Small intestine (tissue), 7 donors: Measurements from ENCODE around the gene KIAA0513. TPM values are rescaled to one million over a fixed set of nuclear protein-coding genes. Genes with fewer than 3 reads are reported as not detected.

Experiments used
- DNase-seq, 2 donors: peaks; one replicate each; pipeline versions ENCODE4 v3.0.0 to v3.0.0-alpha.2; 2013
- FAIRE-seq: peaks from 2 replicates; lab custom pipeline; 2012; peaks lifted over from hg19 to GRCh38; lab: Jason Lieb, UNC
- H3K27ac ChIP-seq, 3 donors: one replicate each; pipeline ENCODE4 v1.5.1; 2013; ENCODE audit warnings: low read length in 2 of 3, mild to moderate bottlenecking in 2 of 3, control low read depth in 1 of 3, inconsistent platforms in 1 of 3, low read depth in 1 of 3, moderate library complexity in 1 of 3
- H3K27me3 ChIP-seq, 3 donors: one replicate each; pipeline ENCODE4 v1.6.1; 2013; ENCODE audit warnings: low read length in 3 of 3, inconsistent platforms in 1 of 3; ENCODE audit not compliant: control insufficient read depth in 3 of 3, insufficient read depth in 3 of 3
- H3K36me3 ChIP-seq, 3 donors: one replicate each; pipeline ENCODE4 v1.6.1; 2013; ENCODE audit warnings: low read length in 3 of 3, inconsistent platforms in 1 of 3, low read depth in 1 of 3, mild to moderate bottlenecking in 1 of 3, moderate library complexity in 1 of 3; ENCODE audit not compliant: control insufficient read depth in 3 of 3, insufficient read depth in 2 of 3
- H3K4me1 ChIP-seq, 3 donors: one replicate each; pipeline ENCODE4 v1.6.1; 2013; ENCODE audit warnings: low read length in 2 of 3, inconsistent platforms in 1 of 3, low read depth in 1 of 3, mild to moderate bottlenecking in 1 of 3, moderate library complexity in 1 of 3; ENCODE audit not compliant: control insufficient read depth in 3 of 3, insufficient read depth in 2 of 3
- H3K4me3 ChIP-seq, 3 donors: one replicate each; pipeline ENCODE4 v1.5.1; 2013; ENCODE audit warnings: low read length in 3 of 3, control low read depth in 1 of 3, inconsistent platforms in 1 of 3, low read depth in 1 of 3, mild to moderate bottlenecking in 1 of 3, moderate library complexity in 1 of 3
- H3K9me3 ChIP-seq, 2 donors: one replicate each; pipeline ENCODE4 v1.6.1; 2013; ENCODE audit warnings: low read depth in 1 of 2, low read length in 1 of 2; ENCODE audit not compliant: control insufficient read depth in 2 of 2, insufficient read depth in 1 of 2
- WGBS, 3 donors: extraction: QIAGEN DNeasy Blood & Tissue Kit; methylation state at CpG; one replicate each; pipeline ENCODE4 v1.1.7; 2013; 5-methylcytosine and 5-hydroxymethylcytosine counted together
- polyA plus RNA-seq, 4 donors: library from polyadenylated mRNA; stranded (reverse) in 3 of 4; unstranded in 1 of 4; fragments of 200-250 nt in 3 of 4; fragments of 120-200 nt in 1 of 4; gene quantifications; one replicate each; pipeline versions ENCODE4 v1.2.1 to v1.2.3, GENCODE V29; 2013
- donor health status: healthy with polysubstance abuse.
- donor health status: control.
- donor health status: control.
- donor health status: Bipolar disorder and iron deficiency.
- donor health status: healthy.

KIAA0513 gene
- polyA plus RNA-seq, 4 donors = 2.9 to 8.1 (median 5.1) TPM

DNA sequence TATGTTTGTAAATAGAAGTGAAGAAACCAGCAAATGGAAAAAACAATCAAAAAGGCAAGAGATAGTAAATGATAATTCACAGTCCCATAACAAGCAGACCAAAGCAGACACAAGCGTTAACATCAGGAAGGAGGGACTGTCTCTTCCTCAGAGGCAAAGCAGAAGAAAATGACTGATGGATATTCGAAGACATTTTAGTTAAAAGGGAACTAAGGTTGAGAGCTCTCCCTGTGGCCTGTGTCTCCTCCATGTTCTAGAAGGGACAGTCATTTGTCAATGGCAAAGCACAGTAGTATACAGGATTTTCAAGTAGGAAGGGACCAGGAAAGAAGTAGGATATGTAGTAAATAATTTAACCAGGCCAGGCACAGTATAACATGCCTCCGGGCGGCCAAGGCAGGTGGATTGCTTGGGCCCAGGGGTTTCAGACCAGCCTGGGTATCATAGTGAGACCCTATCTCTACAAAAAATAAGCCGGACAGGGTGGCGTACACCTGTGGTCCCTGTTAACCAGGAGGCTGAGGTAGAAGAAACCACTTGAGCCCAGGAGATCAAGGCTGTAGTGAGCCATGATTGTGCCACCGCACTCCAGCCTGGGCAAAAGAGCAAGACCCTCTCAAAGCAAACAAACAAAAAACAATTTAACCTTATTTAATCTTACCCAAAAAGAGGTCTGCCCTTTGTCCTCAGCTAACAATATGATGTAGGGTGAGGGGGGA, 19.9 kb upstream of the KIAA0513 start:
- FAIRE-seq = no peak
- Histone ChIP-seq H3K4me3 (no peak overlapping the region), H3K36me3 (peaks cover 0 to 18% (median under 1%) of the 10 kb centered on the region in 3 donors), H3K27ac (peak overlapping the region in 1 of 3 donors; percentile 15), H3K4me1 (peaks cover 13 to 36% (median 28%) of the 10 kb centered on the region in 3 donors), H3K9me3 (no peaks in the 10 kb centered on the region), H3K27me3 (no peaks in the 10 kb centered on the region)
- DNase-seq = no peak
- 85 to 95% (median 89%) methylated on average over 7 of the region's 7 CpGs for WGBS, 3 donors

DNA sequence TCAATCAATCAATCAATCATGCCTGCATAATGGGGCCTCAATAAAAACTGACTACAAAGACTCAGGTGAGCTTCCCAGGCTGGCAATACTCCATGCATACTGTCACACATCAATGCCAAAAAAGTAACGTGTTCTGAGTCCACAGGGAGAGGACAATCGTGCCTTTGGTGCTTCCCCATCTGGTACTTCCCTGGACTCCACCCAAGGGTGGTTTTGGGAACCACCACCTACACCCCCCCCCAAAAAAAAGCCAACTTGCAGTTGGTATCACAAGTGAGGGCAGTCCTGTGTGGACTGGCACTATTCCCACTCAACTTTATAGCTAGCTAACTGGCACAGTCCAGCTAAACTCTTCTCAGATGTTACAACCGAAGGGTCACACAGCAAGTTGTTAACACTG, 19.3 kb upstream of the KIAA0513 start:
- Histone ChIP-seq H3K27me3 (no peaks in the 10 kb centered on the region), H3K9me3 (no peaks in the 10 kb centered on the region), H3K4me3 (no peak overlapping the region), H3K27ac (peak overlapping the region in 1 of 3 donors; percentile 15), H3K36me3 (peaks cover 0 to 12% (median 0%) of the 10 kb centered on the region in 3 donors), H3K4me1 (peaks cover 10 to 30% (median 24%) of the 10 kb centered on the region in 3 donors)
- 39 to 66% (median 49%) methylated on average over 3 of the region's 3 CpGs for WGBS, 3 donors
- no peak for FAIRE-seq
- DNase-seq = no peak

DNA sequence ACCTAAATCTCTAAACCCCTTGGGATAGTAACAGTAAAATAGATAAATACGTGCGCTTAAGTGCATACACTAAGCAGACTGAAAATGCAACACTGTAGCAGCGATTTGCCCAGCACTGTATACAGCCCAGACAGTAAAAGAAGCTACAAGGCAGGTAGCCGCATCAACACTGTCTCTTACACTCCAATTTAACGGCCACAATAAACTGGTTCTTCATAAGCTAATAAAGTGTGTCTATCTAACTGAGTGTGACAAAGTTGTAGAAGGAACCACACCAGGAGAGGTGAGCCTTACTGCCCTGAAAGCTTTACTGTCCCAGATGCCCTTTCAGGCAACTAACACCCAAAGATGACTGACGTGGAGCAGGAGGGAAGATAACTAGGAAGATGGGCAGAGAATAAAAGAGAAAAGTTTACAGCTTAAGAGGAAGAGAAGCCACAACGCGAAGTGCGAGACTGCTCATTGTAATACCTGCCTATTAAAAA, 17.1 kb upstream of the KIAA0513 start:
- peaks cover 2 to 30% (median 7%) of the 10 kb centered on the region in 3 donors for H3K4me1 ChIP-seq

DNA sequence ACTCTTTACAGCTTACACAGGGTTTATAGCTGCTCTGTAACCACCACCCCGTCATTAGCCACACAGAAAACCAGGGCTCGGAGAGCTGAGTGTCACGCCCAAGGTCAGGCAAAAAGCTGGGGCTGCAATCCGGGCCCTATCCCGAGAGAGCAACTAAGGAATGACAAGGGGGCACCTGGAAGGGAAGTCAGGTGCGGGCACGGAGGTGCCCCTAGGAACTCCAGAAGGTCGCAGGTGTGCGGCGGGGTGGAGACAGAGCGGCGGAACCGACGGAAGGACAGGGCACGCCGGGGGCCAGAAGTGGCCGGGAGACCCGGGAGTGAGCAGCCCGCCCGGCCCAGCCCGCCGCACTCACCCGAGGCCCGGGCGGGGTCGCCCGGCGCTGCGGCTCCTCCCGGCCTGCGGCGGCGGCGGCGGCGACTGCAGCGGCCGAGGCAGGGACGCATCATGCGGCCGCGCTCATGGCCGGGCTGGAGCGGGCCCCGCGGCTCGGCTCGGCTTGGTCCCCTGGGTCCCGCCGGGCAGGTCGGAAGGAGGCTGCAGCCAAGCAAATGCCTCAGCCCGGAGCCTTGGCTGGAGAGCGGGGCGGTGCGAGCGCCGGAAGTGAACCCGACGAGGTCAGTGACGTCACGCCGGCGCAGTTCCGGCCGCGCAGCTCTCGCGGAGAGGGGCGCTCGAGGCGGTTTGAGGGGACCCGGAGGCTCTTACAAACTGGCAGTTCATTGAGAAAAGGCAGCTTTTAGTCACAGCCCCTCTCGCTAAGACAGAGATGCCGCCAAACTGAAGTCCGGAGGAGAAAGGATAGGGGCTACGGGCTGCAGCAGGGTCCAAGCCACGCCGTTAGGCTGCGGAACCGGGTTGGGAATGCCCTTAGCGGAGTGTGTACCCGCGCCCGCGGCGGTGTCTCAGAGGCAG, 16.4 kb upstream of the KIAA0513 start, which contains the start of gene ZDHHC7:
Gene ZDHHC7, minus strand, starts transcription at position 605 of the 915 bp plus-strand sequence. CDS start 20,917 bp downstream, outside the sequence.
- H3K36me3 ChIP-seq = peaks cover 0 to 5% (median 0%) of the 10 kb centered on the region in 3 donors
- no peaks in the 10 kb centered on the region for H3K9me3 ChIP-seq
- peak within 1 kb of the TSS; percentile 94 to 100 (median 100) for H3K27ac ChIP-seq
- peak; percentile 80 to 96 for DNase-seq
- peak within 1 kb of the TSS; percentile 94 to 96 (median 95) for H3K4me3 ChIP-seq
- 0 to 1% (median 0%) methylated on average over 67 to 86 of the region's 86 CpGs for WGBS, 3 donors
- no peak for FAIRE-seq
- H3K4me1 ChIP-seq = peaks cover 2 to 35% (median 7%) of the 10 kb centered on the region in 3 donors
- H3K27me3 ChIP-seq = no peaks in the 10 kb centered on the region

More for the DNA sequence above, 17.1 kb upstream of the KIAA0513 start:
- peak overlapping the region; percentile 94 to 96 (median 95) for H3K4me3 ChIP-seq
- DNase-seq = no peak
- 7 to 25% (median 15%) methylated on average over 9 of the region's 9 CpGs for WGBS, 3 donors
- no peaks in the 10 kb centered on the region for H3K27me3 ChIP-seq
- peaks cover 0 to 10% (median 0%) of the 10 kb centered on the region in 3 donors for H3K36me3 ChIP-seq
- H3K27ac ChIP-seq = peak overlapping the region; percentile 94 to 100 (median 100)
- FAIRE-seq = no peak
- no peaks in the 10 kb centered on the region for H3K9me3 ChIP-seq

DNA sequence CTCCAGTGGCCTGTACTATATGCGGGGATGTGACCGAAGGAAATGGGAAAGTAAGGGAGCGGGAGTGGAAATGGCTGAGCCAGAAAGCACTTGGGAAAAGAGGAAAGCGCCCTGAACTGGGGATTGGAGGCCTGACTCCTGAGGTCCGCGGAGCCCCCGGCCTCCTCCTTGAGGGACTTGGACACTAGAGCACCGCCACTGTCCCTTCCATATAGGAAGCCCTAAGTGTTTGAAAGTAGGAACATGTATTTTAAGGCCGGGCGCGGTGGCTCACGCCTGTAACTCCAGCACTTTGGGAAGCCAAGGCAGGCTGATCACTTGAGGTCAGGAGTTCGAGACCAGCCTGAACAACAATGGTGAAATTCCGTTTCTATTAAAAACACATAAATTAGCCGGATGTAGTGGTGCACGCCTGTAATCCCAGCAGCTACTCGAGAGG, 15.7 kb upstream of the KIAA0513 start:
- DNase-seq (no peak), FAIRE-seq (no peak)
- WGBS, 3 donors = 12 to 22% (median 14%) methylated on average over 17 of the region's 17 CpGs
- peak overlapping the region; percentile 94 to 96 (median 95) for H3K4me3 ChIP-seq
- H3K27ac ChIP-seq = peak overlapping the region; percentile 94 to 100 (median 100)
- H3K4me1 ChIP-seq = peaks cover 2 to 35% (median 7%) of the 10 kb centered on the region in 3 donors
- H3K36me3 ChIP-seq = peaks cover 0 to 5% (median 0%) of the 10 kb centered on the region in 3 donors
- no peaks in the 10 kb centered on the region for H3K9me3 ChIP-seq
- no peaks in the 10 kb centered on the region for H3K27me3 ChIP-seq

DNA sequence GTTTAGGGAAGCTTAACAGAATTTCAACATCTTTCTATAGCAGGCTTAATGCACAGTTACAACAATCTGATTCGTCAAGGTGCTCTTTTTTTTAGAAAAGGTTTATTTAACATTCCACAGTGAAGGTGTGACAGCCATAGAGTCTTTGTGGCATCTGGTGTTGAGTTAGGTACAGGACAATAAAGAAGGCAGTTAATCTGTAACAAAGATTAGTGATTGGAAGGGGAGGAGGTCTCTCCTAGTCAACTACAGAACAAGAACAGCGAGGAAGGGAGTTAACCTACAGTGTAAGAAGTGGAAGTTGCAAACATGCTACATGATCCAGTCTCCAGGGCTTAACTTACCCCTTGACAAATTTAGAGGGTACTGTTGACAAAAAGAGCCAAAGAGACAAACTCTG, 13.3 kb upstream of the KIAA0513 start:
- DNase-seq (peak; percentile 72 to 76), FAIRE-seq (no peak)
- Histone ChIP-seq H3K27me3 (no peaks in the 10 kb centered on the region), H3K36me3 (peaks cover 0 to 2% (median 0%) of the 10 kb centered on the region in 3 donors), H3K9me3 (no peaks in the 10 kb centered on the region), H3K4me1 (peaks cover 0 to 32% (median 2%) of the 10 kb centered on the region in 3 donors), H3K4me3 (no peak overlapping the region), H3K27ac (peak overlapping the region in 1 of 3 donors; percentile 63)
- WGBS, 3 donors = 12 to 60% (median 36%) methylated on average over 2 of the region's 2 CpGs

DNA sequence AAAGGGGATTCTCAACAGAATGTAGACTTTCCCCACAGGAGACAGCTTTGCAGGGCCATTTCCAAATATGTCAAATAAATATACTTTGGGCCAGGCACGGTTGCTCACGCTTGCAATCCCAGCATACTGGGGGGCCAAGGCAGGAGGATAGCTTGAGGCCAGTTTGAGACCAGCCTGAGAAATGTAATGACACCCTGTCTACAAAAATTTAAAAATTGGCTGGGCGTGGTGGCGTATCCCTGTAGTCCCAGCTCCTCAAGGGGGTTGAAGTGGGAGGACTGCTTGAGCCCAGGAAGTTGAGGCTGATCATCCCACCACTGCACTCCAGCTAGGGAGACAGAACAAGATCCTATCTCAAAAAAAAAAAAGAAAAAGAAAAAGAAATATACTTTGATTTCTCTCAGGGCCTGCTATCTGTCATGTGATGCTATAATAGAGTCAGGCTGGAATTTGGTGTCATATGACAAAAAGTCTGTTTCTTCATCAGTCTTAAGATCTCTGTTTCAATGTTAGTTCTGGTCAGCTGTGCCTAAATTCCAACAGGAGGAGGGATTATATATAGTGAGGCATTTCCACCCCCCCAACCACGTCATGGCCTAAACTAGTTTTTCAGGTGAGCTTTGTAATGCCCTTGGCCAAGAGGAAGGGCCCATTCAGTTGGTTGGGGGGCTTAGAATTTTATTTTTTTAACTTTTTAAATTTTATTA, 12.0 kb upstream of the KIAA0513 start:
- Histone ChIP-seq H3K4me3 (no peak overlapping the region), H3K9me3 (no peaks in the 10 kb centered on the region), H3K27ac (no peak overlapping the region), H3K4me1 (peaks cover 0 to 21% (median 4%) of the 10 kb centered on the region in 3 donors), H3K27me3 (no peaks in the 10 kb centered on the region), H3K36me3 (no peaks in the 10 kb centered on the region)
- FAIRE-seq (no peak), DNase-seq (no peak)
- WGBS, 3 donors = 93 to 94% (median 94%) methylated on average over 5 of the region's 5 CpGs
